ENCODE data around the gene MXRA8. TPM values are rescaled to one million over a fixed set of nuclear protein-coding genes. Genes with fewer than 3 reads are reported as not detected.
"Not testable (repeated sequence)": the region's sequence is repeated elsewhere in the genome, so short reads cannot be mapped to it uniquely, and the experiment has no call there.

MXRA8 gene
- total RNA-seq, 1 donor from 2014 or later: 106 TPM

DNA sequence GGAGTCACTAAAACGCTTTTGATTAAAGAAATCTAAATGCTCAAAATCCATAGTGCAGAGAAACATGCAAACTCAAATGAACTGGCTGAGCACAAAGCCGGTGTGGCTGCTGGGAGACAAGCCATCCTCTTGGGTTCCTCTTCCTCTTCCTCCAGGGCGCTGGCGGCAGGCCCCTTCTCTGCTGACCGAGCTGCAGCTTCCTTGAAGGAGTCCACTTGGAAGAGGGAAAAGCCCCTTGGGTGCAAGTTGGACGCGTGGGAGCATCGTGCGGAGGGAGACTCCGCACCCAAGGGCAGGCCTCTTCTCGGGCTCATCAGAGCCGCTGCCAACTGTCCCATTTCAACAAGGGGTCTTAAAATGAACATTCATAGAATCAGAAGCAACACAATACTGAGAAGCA is 32.9 kb upstream of the MXRA8 start:
- peaks cover 10% of the 10 kb centered on the region for H3K36me3 ChIP-seq (ENCODE audit: control insufficient read depth, insufficient read depth, low read length)
- no peak overlapping the region for H3K4me3 ChIP-seq (ENCODE audit: low read depth, low read length)
- TF ChIP-seq, protein P1, sequence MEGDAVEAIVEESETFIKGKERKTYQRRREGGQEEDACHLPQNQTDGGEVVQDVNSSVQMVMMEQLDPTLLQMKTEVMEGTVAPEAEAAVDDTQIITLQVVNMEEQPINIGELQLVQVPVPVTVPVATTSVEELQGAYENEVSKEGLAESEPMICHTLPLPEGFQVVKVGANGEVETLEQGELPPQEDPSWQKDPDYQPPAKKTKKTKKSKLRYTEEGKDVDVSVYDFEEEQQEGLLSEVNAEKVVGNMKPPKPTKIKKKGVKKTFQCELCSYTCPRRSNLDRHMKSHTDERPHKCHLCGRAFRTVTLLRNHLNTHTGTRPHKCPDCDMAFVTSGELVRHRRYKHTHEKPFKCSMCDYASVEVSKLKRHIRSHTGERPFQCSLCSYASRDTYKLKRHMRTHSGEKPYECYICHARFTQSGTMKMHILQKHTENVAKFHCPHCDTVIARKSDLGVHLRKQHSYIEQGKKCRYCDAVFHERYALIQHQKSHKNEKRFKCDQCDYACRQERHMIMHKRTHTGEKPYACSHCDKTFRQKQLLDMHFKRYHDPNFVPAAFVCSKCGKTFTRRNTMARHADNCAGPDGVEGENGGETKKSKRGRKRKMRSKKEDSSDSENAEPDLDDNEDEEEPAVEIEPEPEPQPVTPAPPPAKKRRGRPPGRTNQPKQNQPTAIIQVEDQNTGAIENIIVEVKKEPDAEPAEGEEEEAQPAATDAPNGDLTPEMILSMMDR (IDR thresholded peaks at IDR 0.05; ENCODE audit: insufficient read depth, low read length, poor library complexity, severe bottlenecking): no peak
- no peaks in the 10 kb centered on the region for H3K27me3 ChIP-seq (ENCODE audit: control insufficient read depth, insufficient read depth, low read length)
- no peak for DNase-seq (ENCODE audit: low read depth)

- peaks cover 10% of the 10 kb centered on the region for H3K36me3 ChIP-seq (ENCODE audit: control insufficient read depth, insufficient read depth, low read length)
- DNase-seq (ENCODE audit: low read depth): no peak
- no peaks in the 10 kb centered on the region for H3K27me3 ChIP-seq (ENCODE audit: control insufficient read depth, insufficient read depth, low read length)
- TF ChIP-seq, protein P1 (IDR thresholded peaks at IDR 0.05; ENCODE audit: insufficient read depth, low read length, poor library complexity, severe bottlenecking): no peak
- no peak overlapping the region for H3K4me3 ChIP-seq (ENCODE audit: low read depth, low read length)
Observed at GRCh38 chr1:1390675-1391074, 32.3 kb upstream of the MXRA8 start.

DNA sequence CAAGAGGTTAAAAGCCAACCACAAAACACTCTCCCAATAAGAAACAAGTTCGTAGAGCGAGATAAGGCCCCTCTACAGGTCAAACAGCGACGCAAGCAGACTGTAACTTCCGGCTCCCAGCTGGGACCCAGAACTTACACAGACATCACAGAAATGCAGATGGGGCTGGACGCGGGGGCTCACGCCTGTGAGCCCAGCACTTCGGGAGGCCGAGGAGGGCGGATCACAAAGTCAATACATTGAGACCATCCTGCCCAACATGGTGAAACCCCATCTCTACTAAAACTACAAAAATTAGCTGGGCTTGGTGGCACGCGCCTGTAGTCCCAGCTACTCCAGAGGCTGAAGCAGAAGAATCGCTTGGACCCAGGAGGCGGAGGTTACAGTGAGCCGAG is 29.7 kb upstream of the MXRA8 start:
- no peak overlapping the region for H3K4me3 ChIP-seq (ENCODE audit: low read depth, low read length)
- no peak for DNase-seq (ENCODE audit: low read depth)
- H3K27me3 ChIP-seq (ENCODE audit: control insufficient read depth, insufficient read depth, low read length): no peaks in the 10 kb centered on the region
- peaks cover 8% of the 10 kb centered on the region for H3K36me3 ChIP-seq (ENCODE audit: control insufficient read depth, insufficient read depth, low read length)
- TF ChIP-seq, protein P1 (IDR thresholded peaks at IDR 0.05; ENCODE audit: insufficient read depth, low read length, poor library complexity, severe bottlenecking): no peak

DNA sequence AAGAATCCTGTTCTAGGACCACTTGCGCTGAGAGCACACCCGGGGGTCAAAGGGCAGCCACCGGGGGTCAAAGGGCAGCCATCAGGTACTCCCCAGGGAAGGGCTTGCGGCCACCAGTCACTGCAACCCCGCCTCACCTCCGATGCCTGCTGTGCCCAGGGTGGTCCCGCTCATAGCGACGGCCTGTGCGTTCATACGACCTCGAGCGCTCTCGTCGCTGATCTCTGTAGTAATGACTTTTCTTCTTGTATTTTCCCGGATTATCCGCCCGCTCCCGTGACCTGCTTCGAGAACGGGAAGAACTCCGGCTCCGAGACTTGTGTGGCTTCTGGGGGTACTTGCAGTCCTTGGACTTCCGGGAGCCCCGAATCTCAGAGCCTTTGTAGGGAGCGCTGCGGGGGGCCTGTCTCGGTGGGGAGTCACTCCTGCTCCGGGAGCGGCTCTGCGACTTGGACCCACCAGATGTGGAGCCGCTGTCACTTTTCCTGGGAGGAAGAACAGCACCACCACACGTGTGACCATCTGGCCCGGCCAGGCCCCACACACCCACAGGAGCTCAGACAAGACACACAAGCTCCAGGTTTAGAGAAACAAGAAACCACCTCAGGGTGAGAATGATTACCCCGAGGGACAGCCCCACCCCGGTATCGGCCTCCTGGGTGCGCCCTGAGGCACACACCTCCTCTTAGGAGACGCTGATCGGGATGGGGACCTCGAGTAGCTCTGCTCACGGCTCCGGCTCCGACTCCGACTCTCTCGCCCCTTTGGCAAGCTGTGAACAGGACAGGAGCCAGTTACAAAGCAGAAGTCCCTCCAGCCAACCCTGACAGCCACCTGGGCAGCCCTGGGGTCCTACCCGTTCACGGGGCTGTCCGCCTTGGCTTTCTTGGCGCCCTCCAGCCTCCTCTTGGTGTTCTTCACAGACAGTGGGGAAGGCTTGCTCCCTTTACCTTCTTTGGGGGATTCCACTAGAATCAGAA is 29.0 kb upstream of the MXRA8 start:
- TF ChIP-seq, protein P1 (IDR thresholded peaks at IDR 0.05; ENCODE audit: insufficient read depth, low read length, poor library complexity, severe bottlenecking): no peak
- Histone ChIP-seq H3K27me3 (ENCODE audit: control insufficient read depth, insufficient read depth, low read length) (no peaks in the 10 kb centered on the region), H3K4me3 (ENCODE audit: low read depth, low read length) (no peak overlapping the region), H3K36me3 (ENCODE audit: control insufficient read depth, insufficient read depth, low read length) (peaks cover 5% of the 10 kb centered on the region)
- no peak for DNase-seq (ENCODE audit: low read depth)

DNA sequence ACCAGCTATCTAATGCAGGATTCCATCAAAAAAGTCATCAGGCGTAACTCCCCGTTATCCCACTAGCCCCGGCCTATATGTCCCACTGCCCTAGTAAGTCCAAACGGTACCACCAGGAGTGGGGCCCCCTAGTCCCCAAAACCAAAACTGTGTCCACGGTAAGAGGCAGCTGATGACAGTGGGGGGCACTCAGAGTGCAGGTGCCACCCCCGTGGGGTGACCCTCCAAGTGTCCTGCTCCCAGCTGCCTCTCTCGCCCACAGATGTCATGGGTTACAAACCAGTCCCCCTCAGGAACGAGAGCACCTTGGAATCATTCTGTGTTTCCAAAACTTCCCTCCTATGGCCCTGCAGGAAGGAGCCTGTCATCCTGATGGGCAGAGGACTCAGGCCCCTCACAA is 27.6 kb upstream of the MXRA8 start:
- Histone ChIP-seq H3K36me3 (ENCODE audit: control insufficient read depth, insufficient read depth, low read length) (peaks cover 5% of the 10 kb centered on the region), H3K4me3 (ENCODE audit: low read depth, low read length) (no peak overlapping the region), H3K27me3 (ENCODE audit: control insufficient read depth, insufficient read depth, low read length) (no peaks in the 10 kb centered on the region)
- DNase-seq (ENCODE audit: low read depth): no peak
- TF ChIP-seq, protein P1 (IDR thresholded peaks at IDR 0.05; ENCODE audit: insufficient read depth, low read length, poor library complexity, severe bottlenecking): no peak

- H3K36me3 ChIP-seq (ENCODE audit: control insufficient read depth, insufficient read depth, low read length); H3K27me3 ChIP-seq (ENCODE audit: control insufficient read depth, insufficient read depth, low read length); H3K4me3 ChIP-seq (ENCODE audit: low read depth, low read length); DNase-seq (ENCODE audit: low read depth): not testable (repeated sequence)
Observed at GRCh38 chr1:1385339-1385738, 27.0 kb upstream of the MXRA8 start.
